CD4-positive, alpha-beta T cell treated with Interleukin-15 for 1 hour (primary cell): ENCODE measurements around the gene GALP.
"Not testable (repeated sequence)": the region's sequence is repeated elsewhere in the genome, so short reads cannot be mapped to it uniquely, and the experiment has no call there.

ENCODE experiments used
- DNase-seq: peaks from one replicate; pipeline ENCODE4 v3.0.0-alpha.2; 2020

GALP gene

GRCh38 chr19:56148955-56149655 is 26.7 kb upstream of the GALP start:
- DNase-seq = not testable (repeated sequence)

GRCh38 chr19:56149656-56150038 is 26.2 kb upstream of the GALP start:
- DNase-seq = no peak

GRCh38 chr19:56150358-56150757 is 25.4 kb upstream of the GALP start:
- DNase-seq = no peak

- DNase-seq = no peak
Observed at GRCh38 chr19:56152644-56153043, 23.2 kb upstream of the GALP start.

GRCh38 chr19:56153507-56153906 is 22.3 kb upstream of the GALP start:
- DNase-seq = no peak

GRCh38 chr19:56155124-56155687 is 20.6 kb upstream of the GALP start:
- DNase-seq = no peak

GRCh38 chr19:56156768-56157167 is 19.0 kb upstream of the GALP start:
- no peak for DNase-seq

GRCh38 chr19:56158170-56158757 is 17.5 kb upstream of the GALP start:
- DNase-seq = no peak

GRCh38 chr19:56159009-56159559 is 16.7 kb upstream of the GALP start:
- no peak for DNase-seq

- DNase-seq = no peak
Observed at GRCh38 chr19:56159622-56160271, 16.1 kb upstream of the GALP start.

- DNase-seq = no peak
Observed at GRCh38 chr19:56161534-56161933, 14.3 kb upstream of the GALP start.

GRCh38 chr19:56162258-56162657 is 13.6 kb upstream of the GALP start:
- DNase-seq = peak; percentile 19

- DNase-seq = no peak
Observed at GRCh38 chr19:56163097-56163496, 12.7 kb upstream of the GALP start.

- no peak for DNase-seq
Observed at GRCh38 chr19:56167064-56167578, 8.7 kb upstream of the GALP start.

GRCh38 chr19:56170261-56170660 is 5.5 kb upstream of the GALP start:
- no peak for DNase-seq

- no peak for DNase-seq
Observed at GRCh38 chr19:56174086-56174485, 1.7 kb upstream of the GALP start.

- no peak for DNase-seq
Observed at GRCh38 chr19:56174550-56174949, 1.3 kb upstream of the GALP start.

GRCh38 chr19:56176310-56176709 is 502 bp downstream of the GALP start:
- DNase-seq = not testable (repeated sequence)

- DNase-seq = no peak
Observed at GRCh38 chr19:56176881-56177280, 1.1 kb downstream of the GALP start.

- no peak for DNase-seq
Observed at GRCh38 chr19:56177564-56178243, 1.9 kb downstream of the GALP start.

- DNase-seq = no peak
Observed at GRCh38 chr19:56189785-56190184, 14.0 kb downstream of the GALP start.

GRCh38 chr19:56191115-56191514 is 15.3 kb downstream of the GALP start:
- DNase-seq = no peak

GRCh38 chr19:56191711-56192110 is 15.9 kb downstream of the GALP start:
- no peak for DNase-seq
